Caki2 (cell line): ENCODE results near the gene CAPZB. TPM values are rescaled to one million over a fixed set of nuclear protein-coding genes. Genes with fewer than 3 reads are reported as not detected.

Source experiments
- DNase-seq: peaks from one replicate; pipeline ENCODE4 v3.0.0-alpha.2; 2015; ENCODE audit warnings: low read depth
- in situ Hi-C: cut with HindIII; loops from 2 replicates; pipeline ENCODE4 v1.10.0; 2016; ENCODE audit warnings: low sequenced_read_pairs, low pct_unique_long_range_greater_than_20kb, mixed read lengths
- total RNA-seq: library from RNA; depleted of rRNA; stranded (reverse); fragments of >200 nt; shearing (Covaris generic); gene quantifications from 2 replicates; pipeline ENCODE4 v1.2.3, GENCODE V29; 2014; ENCODE audit warnings: low replicate concordance

The CAPZB gene
- total RNA-seq, 1 experiment from 2014 or later: 321 TPM

DNA sequence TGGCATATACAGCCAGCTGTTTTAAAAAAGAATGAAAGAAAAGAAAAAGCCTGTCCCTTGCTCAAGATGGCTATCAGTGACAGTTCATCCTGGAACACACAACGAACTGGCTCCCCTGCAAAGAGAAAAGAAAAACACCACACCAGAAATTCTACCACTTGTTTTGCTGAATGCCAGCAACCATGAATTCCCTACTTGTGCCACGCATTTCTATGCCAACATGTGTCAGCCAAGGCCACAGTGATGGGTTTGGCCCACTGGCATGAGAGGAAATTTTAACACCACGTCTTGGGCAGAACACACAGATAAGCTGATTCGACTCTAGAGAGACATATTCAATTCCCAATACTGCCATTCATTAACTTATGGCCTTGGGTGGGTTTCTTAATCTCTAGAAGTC lies 64.0 kb downstream of the CAPZB start:
- in situ Hi-C loops: no loop called here
- no peak for DNase-seq

DNA sequence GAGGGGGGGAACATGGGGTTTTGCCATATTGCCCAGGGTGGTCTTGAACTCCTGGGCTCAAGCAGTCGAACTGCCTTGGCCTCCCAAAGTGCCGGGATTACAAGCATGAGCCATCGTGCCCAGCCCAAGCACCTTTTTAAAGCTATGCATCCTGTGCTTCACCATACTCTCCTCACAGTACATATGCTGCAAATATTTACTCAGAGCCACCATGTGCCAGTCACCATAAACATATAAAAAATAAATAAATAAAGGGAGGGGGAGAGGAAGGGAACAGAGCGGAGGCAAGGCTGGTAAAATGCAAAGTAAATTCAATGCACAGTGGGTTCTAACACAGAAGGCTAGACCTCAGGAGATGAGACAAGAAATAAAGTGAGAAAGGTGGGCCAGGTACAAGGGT lies 64.7 kb downstream of the CAPZB start:
- no peak for DNase-seq
- in situ Hi-C loops: no loop called here

DNA sequence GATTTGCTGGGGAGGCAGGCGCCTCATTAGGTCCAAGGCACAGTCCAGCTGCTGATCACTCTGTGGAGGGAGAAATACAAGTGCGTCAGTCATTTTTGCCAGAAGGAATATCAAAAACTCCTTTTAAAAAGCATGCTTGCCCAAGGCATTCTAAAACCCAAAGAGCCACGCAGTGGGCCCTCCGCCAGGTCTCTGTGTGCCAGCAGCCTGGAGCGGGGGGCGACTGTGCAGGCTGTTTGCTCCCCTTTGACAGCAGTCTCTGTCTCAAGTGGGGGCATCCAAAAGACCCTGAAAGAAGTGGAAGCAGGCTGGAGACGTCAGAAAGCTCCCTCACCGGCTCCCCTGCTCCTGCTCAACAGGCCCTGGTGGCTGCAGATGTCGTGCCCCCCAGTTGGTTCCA lies 65.6 kb downstream of the CAPZB start:
- no peak for DNase-seq
- in situ Hi-C loops: no loop called here

DNA sequence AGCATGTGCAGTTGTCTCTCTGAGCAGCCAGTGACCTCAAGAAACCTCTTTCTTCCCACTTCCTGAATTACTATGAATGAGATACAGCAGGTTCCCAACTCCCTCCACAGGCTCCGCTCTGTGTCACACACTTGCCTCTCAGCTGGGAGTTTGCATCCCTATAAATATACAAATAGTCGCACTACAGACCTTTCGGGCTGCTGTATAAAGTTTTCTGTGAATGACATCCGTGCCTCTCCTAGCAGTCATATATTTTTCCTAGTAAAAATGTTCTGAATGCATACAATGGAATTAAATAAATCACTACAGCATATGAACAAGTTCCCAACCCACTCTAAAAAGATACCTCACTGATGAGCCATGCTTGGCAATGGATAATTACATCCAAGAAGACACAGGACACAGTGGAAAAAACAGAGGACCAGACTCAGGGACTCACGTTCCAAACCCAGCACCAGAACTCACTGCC lies 66.8 kb downstream of the CAPZB start:
- in situ Hi-C loops: no loop called here
- DNase-seq: no peak

DNA sequence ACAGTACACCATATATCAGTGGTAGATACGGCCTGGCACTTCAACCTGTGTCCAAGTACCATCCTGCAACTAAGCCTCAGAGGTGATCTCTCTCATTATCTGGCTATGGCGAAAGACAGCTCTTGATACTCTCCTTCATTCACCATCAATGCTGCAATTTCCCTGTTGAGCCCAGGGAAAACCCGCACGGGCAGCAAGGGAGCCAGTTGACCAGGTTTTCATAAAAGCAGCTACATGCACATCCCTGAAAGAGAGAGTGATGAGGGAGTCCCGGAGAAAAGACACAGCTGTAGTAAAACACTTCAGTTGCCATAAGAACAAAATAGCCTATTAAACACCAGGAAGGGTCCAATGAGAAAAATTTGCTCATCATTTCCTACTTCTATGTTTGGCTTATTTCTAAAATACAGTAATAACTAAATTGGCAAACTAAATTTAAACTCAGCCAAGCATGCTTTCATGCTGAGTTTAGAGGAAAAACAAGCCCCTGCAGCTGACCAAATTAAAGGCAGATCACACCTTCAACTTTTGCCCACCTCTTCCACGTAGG lies 68.3 kb downstream of the CAPZB start:
- no peak for DNase-seq
- in situ Hi-C loops: no loop called here

DNA sequence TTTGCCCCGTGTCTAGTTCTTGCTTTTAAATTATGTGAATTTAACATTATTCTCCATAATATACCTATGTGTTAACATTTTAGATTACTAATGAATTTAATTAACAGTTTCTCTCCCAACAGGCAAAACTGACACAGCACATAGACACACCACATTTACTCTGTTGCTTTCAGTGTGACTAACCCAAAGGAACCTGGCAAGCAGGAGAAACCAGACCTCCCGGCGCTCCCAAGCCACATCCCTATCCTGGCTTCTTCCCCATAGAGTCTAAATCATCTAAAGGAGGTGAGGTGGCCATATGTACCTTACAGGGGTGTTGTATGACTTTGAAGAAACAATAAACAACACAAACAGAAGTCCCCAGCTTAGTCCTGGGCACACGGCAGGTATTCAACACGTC lies 69.2 kb downstream of the CAPZB start:
- in situ Hi-C loops: no loop called here
- no peak for DNase-seq

DNA sequence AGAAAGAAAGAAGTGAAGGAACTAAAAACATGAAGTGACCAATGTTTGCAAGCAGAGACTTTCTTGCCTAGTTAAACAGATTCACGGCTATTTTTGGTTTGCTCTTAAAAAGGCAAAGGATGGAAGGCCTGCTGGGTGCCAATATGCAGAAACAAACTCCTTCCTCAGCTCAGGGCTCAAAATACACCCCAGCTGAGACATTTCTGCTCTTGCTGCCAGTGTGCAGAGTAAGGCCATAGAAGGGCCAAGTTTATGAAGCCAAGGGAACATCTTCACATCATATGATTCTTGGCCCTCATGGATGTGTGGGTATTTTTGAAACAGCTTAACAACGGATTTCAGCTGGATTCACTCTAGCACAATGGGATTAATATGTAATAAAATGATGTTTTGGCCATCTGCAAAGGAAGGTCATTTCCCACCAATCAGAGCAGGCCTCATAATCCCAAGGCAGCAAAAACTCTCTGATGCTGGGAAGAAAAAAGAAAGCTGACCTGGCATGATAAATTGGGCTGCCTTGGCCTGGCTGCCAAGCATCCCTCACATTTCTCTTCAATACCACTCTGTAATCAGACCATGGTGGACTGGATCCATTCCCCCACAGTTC lies 70.7 kb downstream of the CAPZB start:
- in situ Hi-C loops: no loop called here
- DNase-seq: no peak

DNA sequence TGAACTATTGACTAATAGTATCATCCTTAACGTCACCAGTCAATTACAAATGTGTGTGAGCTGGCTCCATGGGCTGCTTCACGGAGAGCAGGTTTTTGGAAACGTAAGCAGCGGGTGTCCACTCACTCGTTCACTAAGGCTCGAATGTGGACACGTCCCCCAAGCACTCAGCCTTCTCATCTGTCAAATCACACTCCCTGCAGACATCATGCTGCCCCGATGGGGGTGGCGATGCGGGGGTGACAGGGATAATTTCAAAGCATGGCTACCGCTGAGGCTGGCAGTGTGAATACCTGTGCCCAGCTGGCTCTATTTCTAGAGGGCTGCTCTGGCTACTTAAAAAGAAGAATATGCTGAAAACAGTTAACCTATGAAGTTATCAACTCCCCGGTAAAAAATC lies 71.3 kb downstream of the CAPZB start:
- in situ Hi-C loops: no loop called here
- DNase-seq: no peak

DNA sequence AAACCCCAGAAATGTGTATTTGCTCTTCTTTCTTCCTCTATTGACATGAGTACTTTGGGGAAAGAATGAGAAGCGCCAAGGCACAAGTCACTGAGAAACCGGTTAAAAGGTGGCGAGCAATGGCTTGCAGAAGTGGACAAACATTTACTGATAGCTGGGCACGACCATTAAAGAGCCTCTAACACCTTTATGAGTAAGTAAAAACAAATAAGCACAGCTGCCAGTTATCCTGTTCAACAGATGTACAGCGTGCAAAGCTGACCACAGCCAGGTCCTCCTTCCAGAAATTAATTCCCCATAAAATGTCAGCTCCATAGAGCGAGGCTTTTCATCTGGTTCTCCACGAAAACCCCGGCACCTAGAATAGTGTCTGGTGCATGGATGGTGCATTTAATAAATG lies 72.7 kb downstream of the CAPZB start:
- in situ Hi-C loops: no loop called here
- no peak for DNase-seq

DNA sequence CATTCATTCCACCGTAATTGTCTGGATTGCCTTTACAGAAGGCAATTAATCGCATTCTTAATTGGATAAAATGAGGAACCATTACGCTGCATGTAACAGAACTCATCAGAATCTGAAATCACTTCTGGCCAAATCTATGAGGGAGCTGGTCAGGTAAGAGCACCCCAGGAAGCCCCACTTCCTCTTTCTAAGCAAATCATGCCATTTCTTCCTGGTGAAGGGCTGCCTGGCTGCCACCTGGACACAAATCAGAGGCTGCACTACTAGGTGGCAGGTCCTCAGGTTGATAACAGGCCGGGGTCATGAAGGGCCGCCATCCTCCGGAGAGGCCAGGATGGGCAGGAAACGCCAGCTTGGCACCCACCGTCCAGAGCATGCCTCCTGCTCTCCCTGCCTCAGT lies 73.7 kb downstream of the CAPZB start:
- in situ Hi-C loops: no loop called here
- DNase-seq: no peak

DNA sequence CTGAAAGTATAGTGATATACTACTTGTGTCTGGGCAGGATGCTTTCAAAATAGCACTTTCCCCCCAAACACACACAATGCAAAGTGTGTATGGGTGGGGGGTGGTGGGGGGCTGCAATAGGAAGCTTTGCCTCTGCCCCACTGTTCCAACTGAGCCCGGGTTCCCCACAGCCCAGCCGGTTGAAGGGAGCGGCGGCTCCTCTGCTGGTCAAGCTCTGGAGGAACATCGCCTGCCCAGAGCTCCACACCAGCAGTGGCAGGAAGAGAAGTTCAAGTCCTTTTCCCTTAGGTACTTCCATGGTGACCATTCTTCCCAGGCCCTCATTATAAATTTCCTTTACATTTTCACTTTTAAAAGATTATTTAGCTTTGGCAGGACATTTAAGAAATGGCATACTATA lies 74.9 kb downstream of the CAPZB start:
- no peak for DNase-seq
- in situ Hi-C loops: no loop called here

DNA sequence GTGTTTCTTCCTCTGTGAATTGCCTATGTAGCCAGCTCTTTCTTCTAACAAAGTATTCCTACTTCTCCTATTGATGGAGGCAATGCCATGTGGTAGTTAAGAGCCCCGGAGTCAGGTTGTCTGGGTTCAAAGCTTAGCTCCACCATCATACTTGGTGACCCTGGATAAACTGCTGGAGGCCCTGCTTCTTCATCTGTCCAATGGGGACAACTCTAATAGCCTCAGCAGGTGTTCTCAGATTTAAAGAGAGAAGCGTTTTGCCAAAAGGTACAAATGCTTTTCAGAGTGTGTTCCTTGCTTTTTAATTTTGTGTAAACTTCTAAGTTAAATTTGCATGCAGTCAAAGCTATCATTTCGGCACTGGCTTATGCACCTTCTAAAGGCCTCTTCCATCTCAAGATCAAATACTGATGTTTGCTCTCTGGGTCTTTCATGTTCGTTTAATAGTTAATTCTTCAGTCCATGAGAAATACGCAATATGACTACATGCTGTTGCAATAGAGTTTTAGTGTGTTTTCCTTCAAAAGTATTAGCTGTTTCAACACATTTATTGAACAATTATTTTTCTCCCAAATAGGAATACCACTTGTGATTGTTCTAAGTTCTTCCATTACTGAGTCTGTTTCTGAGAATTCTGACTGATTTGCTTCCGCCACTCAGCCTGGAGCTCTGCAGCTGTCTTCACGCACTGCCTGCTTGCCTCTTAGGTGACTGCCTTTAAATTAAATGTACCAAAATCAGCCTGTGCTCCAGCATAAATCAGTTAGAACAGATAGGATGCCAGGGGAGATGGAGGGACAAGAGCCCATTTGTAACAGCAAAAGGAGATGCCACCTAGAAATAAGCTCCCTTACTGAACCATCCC lies 75.6 kb downstream of the CAPZB start:
- in situ Hi-C loops: no loop called here
- DNase-seq: no peak

DNA sequence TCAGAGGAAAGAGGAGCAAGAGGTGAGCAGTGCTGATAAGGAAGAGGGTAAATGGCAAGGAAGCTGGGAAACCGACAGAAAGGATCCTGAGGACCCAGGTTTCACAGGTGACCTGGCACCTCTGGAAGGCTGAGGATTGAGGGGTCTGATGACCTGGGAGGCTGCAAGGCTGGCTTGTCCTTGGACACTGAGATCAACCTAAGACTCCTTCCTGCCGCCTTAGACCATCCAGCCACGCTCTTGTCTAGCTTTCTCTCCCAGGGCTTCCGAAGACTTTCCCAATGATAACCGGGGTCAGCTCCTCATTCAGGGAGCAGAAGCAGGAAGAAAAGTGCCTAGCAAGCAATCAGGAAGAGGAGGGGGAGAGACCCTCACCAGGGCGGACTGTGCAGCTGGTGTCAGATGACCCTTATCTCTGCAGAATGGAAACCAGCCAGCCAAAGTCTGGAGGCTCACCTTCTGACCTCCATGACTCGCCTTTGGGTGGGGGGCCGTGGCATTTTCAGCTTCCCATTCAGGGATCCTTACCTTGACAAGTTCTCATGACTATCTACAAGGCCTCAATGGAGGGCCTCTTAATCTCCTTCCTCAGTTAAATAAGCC lies 77.7 kb downstream of the CAPZB start:
- in situ Hi-C loops: no loop called here
- no peak for DNase-seq

DNA sequence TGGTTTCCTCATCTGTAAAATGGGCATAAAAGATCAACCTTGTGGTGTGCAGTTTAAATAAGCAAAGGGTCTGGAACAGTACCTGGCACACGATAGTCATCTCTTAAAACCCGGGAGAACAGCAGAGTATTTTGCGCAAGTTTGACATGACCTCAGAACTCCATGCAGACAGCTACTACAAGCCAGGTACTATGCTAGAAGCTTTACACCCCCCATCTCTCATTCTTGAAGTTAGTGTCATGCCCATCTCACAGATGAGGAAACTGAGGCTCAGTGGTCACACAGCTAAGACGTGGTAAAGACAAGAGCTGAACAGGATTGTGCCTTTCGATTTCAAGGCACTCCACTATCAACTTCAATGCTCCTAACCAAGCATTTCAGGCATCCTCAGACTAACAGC lies 78.7 kb downstream of the CAPZB start:
- DNase-seq: no peak
- in situ Hi-C loops: no loop called here

DNA sequence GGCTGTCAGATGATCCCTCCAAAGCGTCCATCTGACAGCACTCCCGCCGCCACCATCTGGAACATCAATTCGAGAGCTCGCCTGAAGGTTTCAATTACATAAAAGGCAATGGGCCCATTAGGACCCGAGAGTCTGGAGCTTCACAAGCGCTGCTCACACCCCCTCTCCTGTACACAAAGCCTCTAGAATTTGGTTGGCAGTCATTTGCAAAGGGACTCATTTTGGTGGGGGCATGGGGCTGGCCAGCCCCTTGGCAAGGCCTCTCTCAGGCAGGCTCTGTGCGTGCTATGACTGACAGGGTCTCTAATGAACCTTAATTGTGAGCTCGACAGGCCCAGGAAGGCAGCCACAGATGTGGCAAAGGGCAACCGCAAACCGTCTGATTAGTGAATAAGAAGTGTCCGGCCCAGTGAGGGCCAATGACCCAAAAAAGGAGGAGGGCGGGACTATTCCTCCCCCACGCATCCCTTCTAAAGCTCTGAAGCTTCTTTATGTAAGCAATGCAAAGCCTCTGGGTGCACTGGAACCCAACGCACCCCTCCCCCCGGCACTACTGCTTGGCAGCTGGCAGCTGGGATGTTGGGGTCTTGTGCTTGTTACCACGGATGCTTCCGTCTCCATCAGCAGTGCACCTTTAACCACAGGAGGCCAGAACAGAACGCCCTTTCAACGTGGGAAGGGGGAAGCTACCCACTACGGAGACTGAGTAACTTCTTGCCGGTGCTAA lies 79.4 kb downstream of the CAPZB start:
- in situ Hi-C loops: no loop called here
- DNase-seq: no peak

DNA sequence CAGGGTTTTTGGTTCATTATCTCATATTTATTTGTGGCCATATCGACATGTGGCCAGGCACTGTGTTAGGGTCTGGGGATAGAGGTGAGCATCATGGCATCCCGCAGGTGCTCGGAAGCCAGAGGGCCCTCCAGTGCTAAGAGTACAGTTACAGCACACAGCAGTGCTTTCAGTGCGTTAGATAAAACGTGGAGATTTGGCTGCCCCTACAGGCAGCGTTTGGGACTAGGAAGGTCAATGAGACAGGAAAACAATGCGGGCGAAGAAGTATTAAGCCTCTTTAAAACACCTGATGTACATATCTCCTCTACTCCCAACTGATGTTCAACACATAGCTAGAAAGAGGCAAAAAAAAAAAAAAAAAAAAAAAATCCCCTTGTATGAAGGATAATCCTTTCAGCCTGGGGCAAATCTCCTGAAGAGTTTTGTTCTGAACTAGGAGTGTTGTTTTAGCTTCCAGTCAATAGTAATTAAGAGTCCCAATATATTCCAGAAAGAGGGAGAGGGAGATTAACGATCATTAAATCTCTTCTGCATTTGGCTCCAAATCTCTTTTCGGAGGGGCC lies 80.1 kb downstream of the CAPZB start:
- in situ Hi-C loops: no loop called here
- DNase-seq: no peak

DNA sequence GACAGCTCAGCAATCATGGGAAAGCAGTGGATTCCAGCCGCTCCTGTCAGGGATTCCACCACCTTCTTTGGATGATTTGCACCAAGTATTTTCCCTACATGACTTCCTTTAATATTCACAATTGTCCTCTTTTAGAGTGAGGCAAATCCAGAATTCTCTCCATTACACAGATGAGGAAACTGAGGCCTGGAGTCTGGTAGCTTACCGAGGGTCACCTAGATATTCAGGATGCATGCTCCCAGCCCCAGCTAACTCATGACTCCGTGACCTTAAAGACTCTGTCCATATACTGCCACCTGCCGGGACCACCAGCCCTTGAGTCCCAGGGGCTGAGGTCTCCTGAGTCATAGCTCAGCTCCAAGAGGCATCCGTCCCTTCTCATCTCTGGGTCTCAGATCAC lies 80.6 kb downstream of the CAPZB start:
- no peak for DNase-seq
- in situ Hi-C loops: no loop called here

DNA sequence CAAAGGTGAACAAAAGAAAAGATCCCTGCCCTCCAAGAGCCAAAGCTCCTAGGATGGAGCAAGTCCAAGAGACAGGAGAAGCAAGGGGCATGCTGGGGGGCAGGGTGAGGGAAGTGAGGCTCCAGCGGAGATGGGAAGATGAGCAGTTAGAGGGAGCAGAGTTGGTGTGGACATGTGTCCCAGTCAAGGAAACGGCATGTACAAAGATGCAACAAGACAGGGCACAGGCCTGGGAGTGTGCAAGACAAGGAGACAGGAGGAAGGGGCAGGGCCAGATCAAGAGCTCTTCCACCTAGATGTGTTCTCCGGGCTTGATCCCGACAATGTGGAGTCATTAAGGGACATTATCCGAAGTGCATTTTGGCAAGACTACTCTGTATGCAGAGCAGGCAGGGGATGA lies 82.1 kb downstream of the CAPZB start:
- in situ Hi-C loops: no loop called here
- DNase-seq: no peak
